GM19467 (cell line): Measurements from ENCODE around the gene LRIT1.
A peak's percentile ranks its signal among the peaks of the same experiment; 100 is the strongest.

Source experiments
- ATAC-seq: cut with Tn5 transposase; IDR thresholded peaks from one replicate; pipeline ENCODE4 v1.9.1; 2021; ENCODE audit warnings: mild to moderate bottlenecking, moderate library complexity; ENCODE audit not compliant: unreplicated experiment

The LRIT1 gene

GRCh38 chr10:84217746-84218145 lies 23.6 kb downstream of the LRIT1 start:
- ATAC-seq: no peak

- ATAC-seq: no peak
Observed at GRCh38 chr10:84216834-84217233, 24.5 kb downstream of the LRIT1 start.

- peak; percentile 84 for ATAC-seq
Observed at GRCh38 chr10:84214612-84215235, 26.6 kb downstream of the LRIT1 start.

GRCh38 chr10:84214046-84214572 lies 27.2 kb downstream of the LRIT1 start:
- no peak for ATAC-seq

- ATAC-seq: no peak
Observed at GRCh38 chr10:84213076-84213475, 28.3 kb downstream of the LRIT1 start.

- ATAC-seq: no peak
Observed at GRCh38 chr10:84212014-84212413, 29.3 kb downstream of the LRIT1 start.

GRCh38 chr10:84211566-84211965 lies 29.8 kb downstream of the LRIT1 start:
- ATAC-seq: no peak

- ATAC-seq: no peak
Observed at GRCh38 chr10:84208023-84208422, 33.3 kb downstream of the LRIT1 start.

- ATAC-seq: no peak
Observed at GRCh38 chr10:84205853-84206525, 35.4 kb downstream of the LRIT1 start.

- peak; percentile 85 for ATAC-seq
Observed at GRCh38 chr10:84205049-84205852, 36.1 kb downstream of the LRIT1 start.

GRCh38 chr10:84204610-84205009 lies 36.7 kb downstream of the LRIT1 start:
- no peak for ATAC-seq

GRCh38 chr10:84204122-84204521 lies 37.2 kb downstream of the LRIT1 start:
- peak; percentile 65 for ATAC-seq

- no peak for ATAC-seq
Observed at GRCh38 chr10:84202349-84202748, 39.0 kb downstream of the LRIT1 start.

GRCh38 chr10:84201682-84202081 lies 39.7 kb downstream of the LRIT1 start:
- ATAC-seq: no peak

- no peak for ATAC-seq
Observed at GRCh38 chr10:84201244-84201606, 40.1 kb downstream of the LRIT1 start.

- no peak for ATAC-seq
Observed at GRCh38 chr10:84200537-84201243, 40.7 kb downstream of the LRIT1 start.

GRCh38 chr10:84198206-84198915 lies 43.0 kb downstream of the LRIT1 start:
- ATAC-seq: no peak

- ATAC-seq: no peak
Observed at GRCh38 chr10:84197643-84198042, 43.7 kb downstream of the LRIT1 start.

- ATAC-seq: no peak
Observed at GRCh38 chr10:84196941-84197340, 44.4 kb downstream of the LRIT1 start.

GRCh38 chr10:84196083-84196482 lies 45.3 kb downstream of the LRIT1 start:
- no peak for ATAC-seq
